HepG2 (cell line): ENCODE data around the gene DPT. TPM values are rescaled to one million over a fixed set of nuclear protein-coding genes. Genes with fewer than 3 reads are reported as not detected.

Source experiments
- KAT7 ChIP-seq: IDR thresholded peaks from 2 replicates; pipeline ENCODE4 v1.6.1; 2018; ENCODE audit warnings: borderline replicate concordance, missing compliant biosample characterization
- MXI1 ChIP-seq: IDR thresholded peaks from 3 replicates; pipeline ENCODE4 v1.6.1; 2012; ENCODE audit warnings: low read depth, low read length, inconsistent platforms, borderline replicate concordance
- ONECUT2 ChIP-seq: sonication (generic); formaldehyde crosslinking; IDR thresholded peaks from 2 replicates; pipeline ENCODE4 v1.4.0; 2020; ENCODE audit warnings: missing genetic modification reagents
- RFX3 ChIP-seq: IDR thresholded peaks from 2 replicates; pipeline ENCODE4 v1.6.1; 2016; ENCODE audit warnings: missing biosample characterization, missing genetic modification reagents
- ZBTB44 ChIP-seq: sonication (generic); formaldehyde crosslinking; IDR thresholded peaks from 2 replicates; pipeline ENCODE4 v1.4.0; 2020; ENCODE audit warnings: missing genetic modification reagents
- ZFP36 ChIP-seq: fragments of 150-350 bp; IDR thresholded peaks from 2 replicates; pipeline ENCODE4 v1.6.1; 2018; ENCODE audit warnings: borderline replicate concordance, low read length, low read depth; ENCODE audit not compliant: partially characterized antibody
- ZNF138 ChIP-seq: sonication (generic); formaldehyde crosslinking; IDR thresholded peaks from 2 replicates; pipeline ENCODE4 v1.5.0; 2020; ENCODE audit warnings: mild to moderate bottlenecking, low read depth, missing genetic modification reagents
- ZNF589 ChIP-seq: sonication (generic); formaldehyde crosslinking; conservative IDR thresholded peaks from 2 replicates; pipeline ENCODE4 v1.8.0; 2022; ENCODE audit warnings: mild to moderate bottlenecking, moderate library complexity, missing genetic modification reagents
- ZNF670 ChIP-seq: sonication (generic); formaldehyde crosslinking; IDR thresholded peaks from 2 replicates; pipeline ENCODE4 v1.8.0; 2022; ENCODE audit warnings: mild to moderate bottlenecking, missing genetic modification reagents, borderline replicate concordance
- polyA plus RNA-seq, 8 experiments: library from polyadenylated mRNA; depleted of rRNA in 3 of 8; stranded (reverse) in 7 of 8; unstranded in 1 of 8; fragments of >200 nt; fragmentation: Illumina TruSeq in 4 of 8; extraction: Trizol in 4 of 8; gene quantifications; 2 replicates each; pipeline versions ENCODE4 v1.2.1 to v1.2.3, GENCODE V29; 2011 to 2016; ENCODE audit warnings: low read depth in 4 of 8, missing spikeins in 1 of 8, mixed read lengths in 1 of 8; ENCODE audit not compliant: insufficient read depth in 1 of 8
- total RNA-seq, 5 experiments: library from RNA; depleted of rRNA; stranded (reverse); fragments of >200 nt; fragmentation: Illumina TruSeq; extraction: Trizol; gene quantifications; 2 replicates each; pipeline ENCODE4 v1.2.3, GENCODE V29; 2016; ENCODE audit warnings: low read depth in 1 of 5
- TF ChIP-seq, protein P1 (sequence below): IDR thresholded peaks from 2 replicates; pipeline ENCODE4 v1.6.1; 2016; ENCODE audit warnings: low read depth, missing genetic modification reagents, missing compliant biosample characterization

The DPT gene
- total and polyA plus RNA-seq, 2 of the 13 experiments (the other 11 are each of a cell fraction or from before 2014, with no cell fraction given) = 0.04 TPM; not detected in 1

DNA sequence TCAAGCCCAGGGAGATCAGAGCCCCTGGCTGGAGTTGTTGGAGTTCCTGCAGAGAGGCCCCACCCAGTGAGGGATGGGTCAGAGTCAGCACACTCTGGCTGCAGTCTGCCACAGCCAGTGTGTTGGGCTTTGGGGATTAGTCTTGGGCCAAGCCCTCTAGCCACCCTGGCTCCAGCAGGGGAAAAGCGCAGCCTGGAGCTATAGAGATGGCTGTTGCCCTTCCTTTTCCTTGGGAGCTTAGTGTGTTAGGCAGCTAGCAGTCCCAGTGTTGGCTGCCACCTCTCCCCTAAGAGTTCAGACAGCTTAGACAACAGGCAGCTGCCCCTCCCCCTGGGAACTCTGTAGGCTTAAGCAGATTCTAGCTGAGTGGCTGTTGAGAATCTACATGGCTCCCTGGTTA, 45.1 kb downstream of the DPT start (continued):
- TF ChIP-seq, protein P1, sequence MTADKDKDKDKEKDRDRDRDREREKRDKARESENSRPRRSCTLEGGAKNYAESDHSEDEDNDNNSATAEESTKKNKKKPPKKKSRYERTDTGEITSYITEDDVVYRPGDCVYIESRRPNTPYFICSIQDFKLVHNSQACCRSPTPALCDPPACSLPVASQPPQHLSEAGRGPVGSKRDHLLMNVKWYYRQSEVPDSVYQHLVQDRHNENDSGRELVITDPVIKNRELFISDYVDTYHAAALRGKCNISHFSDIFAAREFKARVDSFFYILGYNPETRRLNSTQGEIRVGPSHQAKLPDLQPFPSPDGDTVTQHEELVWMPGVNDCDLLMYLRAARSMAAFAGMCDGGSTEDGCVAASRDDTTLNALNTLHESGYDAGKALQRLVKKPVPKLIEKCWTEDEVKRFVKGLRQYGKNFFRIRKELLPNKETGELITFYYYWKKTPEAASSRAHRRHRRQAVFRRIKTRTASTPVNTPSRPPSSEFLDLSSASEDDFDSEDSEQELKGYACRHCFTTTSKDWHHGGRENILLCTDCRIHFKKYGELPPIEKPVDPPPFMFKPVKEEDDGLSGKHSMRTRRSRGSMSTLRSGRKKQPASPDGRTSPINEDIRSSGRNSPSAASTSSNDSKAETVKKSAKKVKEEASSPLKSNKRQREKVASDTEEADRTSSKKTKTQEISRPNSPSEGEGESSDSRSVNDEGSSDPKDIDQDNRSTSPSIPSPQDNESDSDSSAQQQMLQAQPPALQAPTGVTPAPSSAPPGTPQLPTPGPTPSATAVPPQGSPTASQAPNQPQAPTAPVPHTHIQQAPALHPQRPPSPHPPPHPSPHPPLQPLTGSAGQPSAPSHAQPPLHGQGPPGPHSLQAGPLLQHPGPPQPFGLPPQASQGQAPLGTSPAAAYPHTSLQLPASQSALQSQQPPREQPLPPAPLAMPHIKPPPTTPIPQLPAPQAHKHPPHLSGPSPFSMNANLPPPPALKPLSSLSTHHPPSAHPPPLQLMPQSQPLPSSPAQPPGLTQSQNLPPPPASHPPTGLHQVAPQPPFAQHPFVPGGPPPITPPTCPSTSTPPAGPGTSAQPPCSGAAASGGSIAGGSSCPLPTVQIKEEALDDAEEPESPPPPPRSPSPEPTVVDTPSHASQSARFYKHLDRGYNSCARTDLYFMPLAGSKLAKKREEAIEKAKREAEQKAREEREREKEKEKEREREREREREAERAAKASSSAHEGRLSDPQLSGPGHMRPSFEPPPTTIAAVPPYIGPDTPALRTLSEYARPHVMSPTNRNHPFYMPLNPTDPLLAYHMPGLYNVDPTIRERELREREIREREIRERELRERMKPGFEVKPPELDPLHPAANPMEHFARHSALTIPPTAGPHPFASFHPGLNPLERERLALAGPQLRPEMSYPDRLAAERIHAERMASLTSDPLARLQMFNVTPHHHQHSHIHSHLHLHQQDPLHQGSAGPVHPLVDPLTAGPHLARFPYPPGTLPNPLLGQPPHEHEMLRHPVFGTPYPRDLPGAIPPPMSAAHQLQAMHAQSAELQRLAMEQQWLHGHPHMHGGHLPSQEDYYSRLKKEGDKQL (CRISPR knock-in tag) = no peak
- TF ChIP-seq ZNF670 (CRISPR knock-in tag) (no peak), ZFP36 (no peak), RFX3 (CRISPR knock-in tag) (no peak), KAT7 (CRISPR knock-in tag) (no peak), ZBTB44 (CRISPR knock-in tag) (no peak), ONECUT2 (CRISPR knock-in tag) (no peak), MXI1 (no peak), ZNF138 (CRISPR knock-in tag) (no peak), ZNF589 (CRISPR knock-in tag) (no peak)
- TF ChIP-seq, all 625 proteins: peak for 0
